Activated T-helper 1 cell treated with Interleukin-2 at 50 U/mL for 16 hours (primary cell): ENCODE results near the gene TMEM95.

ENCODE experiments used
- DNase-seq: peaks from one replicate; pipeline ENCODE4 v3.0.0-alpha.2; 2020; ENCODE audit warnings: low read depth

Gene TMEM95

DNA sequence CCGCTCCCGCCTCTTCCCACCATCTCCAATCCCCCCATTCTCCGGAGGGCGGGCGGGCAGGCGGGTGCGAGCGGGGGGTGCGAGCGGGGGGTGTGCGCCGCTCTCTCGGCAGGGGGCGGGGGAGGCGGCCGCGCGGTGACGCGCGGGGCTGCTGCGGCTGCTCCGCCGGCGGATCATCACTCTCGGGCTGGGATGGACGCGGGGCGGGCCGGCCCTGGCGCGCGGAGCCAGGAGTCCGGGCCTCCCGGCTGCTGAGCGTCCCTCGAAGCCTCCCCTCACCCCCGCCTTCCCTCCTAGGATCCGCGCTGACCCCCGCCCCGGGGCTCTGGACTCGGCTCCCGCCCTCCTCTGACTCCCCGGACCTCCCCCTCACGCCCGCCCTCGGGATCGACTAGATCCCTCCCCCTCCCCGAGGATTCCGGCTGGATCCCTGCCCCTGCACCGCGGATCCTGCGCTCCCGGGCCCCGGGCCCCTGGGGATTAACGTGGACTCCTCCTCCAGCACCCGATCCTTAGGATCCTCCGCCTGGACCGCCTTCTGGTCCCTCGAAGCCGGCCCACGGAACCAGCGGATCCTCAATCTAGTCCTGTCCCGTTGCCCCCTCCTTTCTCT, 49.9 kb downstream of the TMEM95 start:
- peak; percentile 63 for DNase-seq

- DNase-seq, result no peak
Observed at GRCh38 chr17:7405350-7406234, 50.6 kb downstream of the TMEM95 start.

GRCh38 chr17:7406235-7406825, 51.4 kb downstream of the TMEM95 start:
- no peak for DNase-seq
